H1 (cell line): ENCODE results near the gene ERC1. TPM values are rescaled to one million over a fixed set of nuclear protein-coding genes. Genes with fewer than 3 reads are reported as not detected.

Experiments used
- CTCF ChIA-PET: fragments of 300-600 bp; sonication (Branson Sonifier 250); formaldehyde crosslinking; loops from one replicate; lab custom pipeline; 2021; ENCODE audit not compliant: partially characterized antibody; lab: Charles Lee
- POLR2A ChIA-PET: fragments of 300-600 bp; sonication (Branson Sonifier 250); formaldehyde crosslinking; loops from one replicate; lab custom pipeline; 2021; ENCODE audit warnings: inconsistent platforms; ENCODE audit not compliant: partially characterized antibody; lab: Charles Lee
- DNase-seq, 2 experiments: peaks; one replicate each; pipeline versions ENCODE4 v3.0.0 to v3.0.0-alpha.2; 2010 to 2022; ENCODE audit warnings: low spot score in 2 of 2, low read depth in 1 of 2, mixed read lengths in 1 of 2
- FAIRE-seq: peaks from 2 replicates; lab custom pipeline; 2011; peaks lifted over from hg19 to GRCh38; lab: Jason Lieb, UNC
- H2AFZ ChIP-seq: 2 replicates; pipeline ENCODE4 v1.8.1; 2012; ENCODE audit warnings: low read length, inconsistent platforms
- H2AK5ac ChIP-seq: 2 replicates; pipeline ENCODE4 v1.6.1; 2013; ENCODE audit warnings: low read depth, low read length
- H2BK120ac ChIP-seq: replicated peaks from 2 replicates; pipeline ENCODE3; 2013; ENCODE audit warnings: low read depth, low read length, inconsistent platforms
- H2BK12ac ChIP-seq: 2 replicates; pipeline ENCODE4 v1.6.1; 2013; ENCODE audit warnings: low read depth, low read length
- H2BK15ac ChIP-seq: 2 replicates; pipeline ENCODE4 v1.6.1; 2013; ENCODE audit warnings: low read length
- H2BK20ac ChIP-seq: 2 replicates; pipeline ENCODE4 v1.6.1; 2013; ENCODE audit warnings: low read length
- H2BK5ac ChIP-seq: 2 replicates; pipeline ENCODE4 v1.6.1; 2013; ENCODE audit warnings: low read depth, low read length
- H3K14ac ChIP-seq: 2 replicates; pipeline ENCODE4 v1.6.1; 2013; ENCODE audit warnings: inconsistent platforms; ENCODE audit not compliant: insufficient read length
- H3K18ac ChIP-seq: 2 replicates; pipeline ENCODE4 v1.6.1; 2013; ENCODE audit warnings: low read length; ENCODE audit errors: extremely low read depth
- H3K23ac ChIP-seq: 2 replicates; pipeline ENCODE4 v1.6.1; 2013; ENCODE audit warnings: inconsistent platforms; ENCODE audit not compliant: insufficient read length
- H3K23me2 ChIP-seq: 2 replicates; pipeline ENCODE4 v1.6.1; 2013; ENCODE audit warnings: low read depth, low read length
- H3K27ac ChIP-seq: 2 replicates; pipeline ENCODE4 v1.6.1; 2011; ENCODE audit warnings: low read depth, low read length, inconsistent platforms
- H3K27me3 ChIP-seq, 4 experiments: replicated peaks in 1 of 4; 1 replicate in 1 of 4; 2 replicates in 3 of 4; pipeline versions ENCODE4 v1.6.1 to v1.8.1; 2011 to 2013; ENCODE audit warnings: low read length in 3 of 4, mild to moderate bottlenecking in 3 of 4, inconsistent platforms in 2 of 4, mixed read lengths in 2 of 4, moderate library complexity in 1 of 4; ENCODE audit not compliant: control insufficient read depth in 3 of 4, insufficient read depth in 3 of 4; ENCODE audit errors: extremely low read depth in 1 of 4
- H3K36me3 ChIP-seq, 4 experiments: 2 replicates each; pipeline versions ENCODE4 v1.6.1 to v1.8.1; 2011 to 2013; ENCODE audit warnings: mild to moderate bottlenecking in 4 of 4, low read length in 3 of 4, moderate library complexity in 2 of 4, control low read depth in 1 of 4, inconsistent platforms in 1 of 4; ENCODE audit not compliant: insufficient read depth in 4 of 4, control insufficient read depth in 2 of 4
- H3K4ac ChIP-seq: replicated peaks from 2 replicates; pipeline ENCODE3; 2013; ENCODE audit warnings: low read length, low read depth, mixed read lengths, inconsistent platforms; ENCODE audit not compliant: insufficient read length
- H3K4me1 ChIP-seq, 4 experiments: replicated peaks in 1 of 4; 1 replicate in 1 of 4; 2 replicates in 3 of 4; pipeline versions ENCODE4 v1.6.1 to v1.8.1; 2011 to 2013; ENCODE audit warnings: low read length in 3 of 4, inconsistent platforms in 2 of 4, mixed read lengths in 1 of 4; ENCODE audit not compliant: insufficient read depth in 4 of 4, control insufficient read depth in 3 of 4
- H3K4me2 ChIP-seq, 2 experiments: 2 replicates each; pipeline versions ENCODE4 v1.6.1 to v1.8.1; 2011 to 2013; ENCODE audit warnings: low read depth in 2 of 2, low read length in 2 of 2, control low read depth in 1 of 2, inconsistent platforms in 1 of 2, mild to moderate bottlenecking in 1 of 2; ENCODE audit not compliant: insufficient read depth in 1 of 2
- H3K4me3 ChIP-seq, 4 experiments: fragments of 200-600, 300-600 bp in 1 of 4; sonication (generic), shearing (Covaris generic), sonication (Bioruptor Twin) in 1 of 4; 2 replicates each; pipeline versions ENCODE4 v1.5.1 to v1.8.1; 2011 to 2016; ENCODE audit warnings: low read length in 4 of 4, low read depth in 3 of 4, control low read depth in 2 of 4, inconsistent platforms in 2 of 4, mild to moderate bottlenecking in 2 of 4, mixed read lengths in 1 of 4, moderate library complexity in 1 of 4; ENCODE audit not compliant: insufficient read depth in 2 of 4; ENCODE audit errors: extremely low read depth in 1 of 4
- H3K56ac ChIP-seq: replicated peaks from 2 replicates; pipeline ENCODE3; 2013; ENCODE audit warnings: low read depth, mild to moderate bottlenecking, mixed read lengths, low read length, inconsistent platforms; ENCODE audit not compliant: insufficient read length
- H3K79me1 ChIP-seq: 2 replicates; pipeline ENCODE4 v1.6.1; 2013; ENCODE audit warnings: low read depth, low read length, control low read depth
- H3K79me2 ChIP-seq, 2 experiments: 2 replicates each; pipeline versions ENCODE4 v1.6.1 to v1.8.1; 2012 to 2013; ENCODE audit warnings: low read length in 2 of 2, mild to moderate bottlenecking in 2 of 2, inconsistent platforms in 1 of 2; ENCODE audit not compliant: insufficient read depth in 2 of 2, control insufficient read depth in 1 of 2
- H3K9ac ChIP-seq, 4 experiments: replicated peaks in 1 of 4; 1 replicate in 1 of 4; 2 replicates in 3 of 4; pipeline versions ENCODE4 v1.6.1 to v1.8.1; 2011 to 2013; ENCODE audit warnings: low read depth in 3 of 4, low read length in 3 of 4, control low read depth in 2 of 4, mild to moderate bottlenecking in 2 of 4, moderate library complexity in 2 of 4, inconsistent platforms in 1 of 4; ENCODE audit errors: extremely low read depth in 1 of 4
- H3K9me3 ChIP-seq, 2 experiments: 2 replicates each; pipeline versions ENCODE4 v1.6.1 to v1.8.1; 2012 to 2013; ENCODE audit warnings: mild to moderate bottlenecking in 2 of 2, moderate library complexity in 2 of 2, control low read depth in 1 of 2, inconsistent platforms in 1 of 2, low read depth in 1 of 2, low read length in 1 of 2, mixed read lengths in 1 of 2; ENCODE audit not compliant: insufficient read depth in 2 of 2
- H4K20me1 ChIP-seq, 2 experiments: replicated peaks in 1 of 2; 2 replicates each; pipeline versions ENCODE3 to v1.8.1; 2011 to 2013; ENCODE audit warnings: inconsistent platforms in 2 of 2, low read length in 2 of 2, mild to moderate bottlenecking in 1 of 2; ENCODE audit not compliant: insufficient read depth in 2 of 2, control insufficient read depth in 1 of 2
- H4K5ac ChIP-seq: 2 replicates; pipeline ENCODE4 v1.6.1; 2013; ENCODE audit warnings: low read length, low read depth, mixed read lengths, inconsistent platforms; ENCODE audit not compliant: insufficient read length
- H4K8ac ChIP-seq: 2 replicates; pipeline ENCODE4 v1.8.0; 2013; ENCODE audit warnings: mild to moderate bottlenecking, moderate library complexity, low read length, inconsistent platforms; ENCODE audit not compliant: insufficient read depth; ENCODE audit errors: extremely low read depth
- H4K91ac ChIP-seq: replicated peaks from 2 replicates; pipeline ENCODE3; 2013; ENCODE audit warnings: low read length, mixed read lengths, inconsistent platforms; ENCODE audit not compliant: insufficient read length
- BCL11A ChIP-seq, 2 experiments: IDR thresholded peaks; one replicate each; pipeline ENCODE4 v1.6.1; 2011; ENCODE audit warnings: low read depth in 2 of 2, low read length in 2 of 2, mild to moderate bottlenecking in 2 of 2
- CHD1 ChIP-seq: IDR thresholded peaks from 2 replicates; pipeline ENCODE4 v1.6.1; 2012; ENCODE audit warnings: low read depth, low read length, improper control_type of control experiment
- KDM1A ChIP-seq: fragments of 200-600, 300-600 bp; sonication (generic); IDR thresholded peaks from 2 replicates; pipeline ENCODE4 v1.7.1; 2016; ENCODE audit warnings: mild to moderate bottlenecking, low read length, borderline replicate concordance
- RAD21 ChIP-seq, 2 experiments: IDR thresholded peaks in 1 of 2; conservative IDR thresholded peaks in 1 of 2; 2 replicates each; pipeline ENCODE4 v1.6.1; 2011; ENCODE audit warnings: low read depth in 2 of 2, low read length in 2 of 2, improper control_type of control experiment in 1 of 2, inconsistent platforms in 1 of 2, mild to moderate bottlenecking in 1 of 2, moderate library complexity in 1 of 2
- RFX5 ChIP-seq: IDR thresholded peaks from 2 replicates; pipeline ENCODE4 v1.6.1; 2011; ENCODE audit warnings: low read depth, low read length, improper control_type of control experiment, borderline replicate concordance
- whole genome bisulfite sequencing, 2 experiments: shearing (Covaris generic) in 1 of 2; methylation state at CpG; one replicate each; pipeline versions ENCODE4 v1.1.6 to v1.1.7; 2013 to 2015; ENCODE audit warnings: low lambda C conversion rate in 2 of 2, mixed read lengths in 2 of 2, inconsistent platforms in 1 of 2, low coverage in 1 of 2, missing lambda C conversion rate in 1 of 2; ENCODE audit not compliant: insufficient replicate concordance in 2 of 2, insufficient coverage in 1 of 2, insufficient read length in 1 of 2; ENCODE audit errors: extremely low coverage in 1 of 2, missing lambda C conversion rate in 1 of 2; 5-methylcytosine and 5-hydroxymethylcytosine counted together
- polyA plus RNA-seq, 7 experiments: library from polyadenylated mRNA; depleted of rRNA in 3 of 7; stranded (reverse) in 5 of 7; unstranded in 2 of 7; fragments of >200 nt in 5 of 7; fragments of 200-250 nt in 2 of 7; gene quantifications; 1 replicate in 5 of 7; 2 replicates in 1 of 7; 4 replicates in 1 of 7; pipeline versions ENCODE4 v1.2.1 to v1.2.3, GENCODE V29; 2011 to 2013; ENCODE audit warnings: missing spikeins in 2 of 7, mixed read lengths in 2 of 7
- total RNA-seq: library from RNA; stranded (reverse); fragmentation: NEBNext Ultra II Directional; extraction: Animal tissue kit (Norgen Biotek cat#: 25700); gene quantifications from 2 replicates; pipeline ENCODE4 v1.2.1, GENCODE V29; 2021
- TF ChIP-seq, protein P1 (sequence below): IDR thresholded peaks from 2 replicates; pipeline ENCODE4 v1.6.1; 2012; ENCODE audit warnings: inconsistent platforms
- TF ChIP-seq, protein P2 (sequence below), 3 experiments: IDR thresholded peaks; 1 replicate in 2 of 3; 2 replicates in 1 of 3; pipeline versions ENCODE4 v1.5.1 to v1.6.1; 2011; ENCODE audit warnings: low read length in 3 of 3, mild to moderate bottlenecking in 3 of 3, inconsistent platforms in 2 of 3, low read depth in 1 of 3, moderate library complexity in 1 of 3; ENCODE audit not compliant: insufficient read depth in 1 of 3; ENCODE audit errors: control extremely low read depth in 1 of 3

ERC1 gene
- total and polyA plus RNA-seq, 2 of the 8 experiments (the other 6 are each of a cell fraction or from before 2014, with no cell fraction given), result 7.8 to 45.7 TPM

DNA sequence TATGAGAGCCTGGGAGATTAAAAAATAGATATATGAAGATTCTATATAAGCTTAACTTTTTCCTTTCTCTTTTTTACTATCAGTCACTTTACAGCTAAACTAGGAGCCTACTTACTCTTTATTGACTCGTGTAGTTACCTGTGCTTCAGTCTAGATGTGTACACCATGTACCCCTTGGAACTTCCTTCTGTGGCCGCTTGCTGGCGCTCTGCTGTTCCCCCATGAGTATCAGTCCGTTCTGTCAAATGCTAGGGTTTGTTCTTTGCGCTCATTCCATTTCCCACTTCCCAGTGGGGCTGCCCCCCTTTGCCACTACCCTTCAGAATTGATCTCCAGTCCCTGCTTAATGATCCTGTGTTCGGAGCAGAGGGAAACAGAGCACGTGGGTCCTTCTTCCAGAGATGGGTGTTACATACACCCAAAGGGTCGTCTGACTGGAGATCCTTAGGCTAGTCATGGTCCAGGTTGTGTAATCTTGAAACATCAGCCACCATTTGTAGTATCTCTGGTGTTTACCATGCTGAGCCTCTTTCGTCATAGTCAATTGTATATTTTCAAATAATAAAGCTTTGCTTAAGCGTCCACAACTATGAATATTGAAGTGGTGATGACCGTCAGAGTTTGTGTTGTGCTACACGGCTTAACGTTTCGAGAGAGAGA is 443.4 kb downstream of the ERC1 start:
- no peaks in the 10 kb centered on the region for H3K79me2 ChIP-seq
- H2AK5ac ChIP-seq, result no peak overlapping the region
- H4K20me1 ChIP-seq, result peaks cover 0 to 1% of the 10 kb centered on the region in 2 experiments
- no peak overlapping the region for H3K27ac ChIP-seq
- ChIA-PET CTCF (interaction anchor here (1.0 to 3.6 kb wide), 13 partner anchors 8 to 317 kb away, joined by 3 to 16 read pairs (median 4); no protein-coding TSS in a partner anchor), POLR2A (no interaction called here)
- no peak overlapping the region for H3K23ac ChIP-seq
- H2AFZ ChIP-seq, result no peak overlapping the region
- H2BK20ac ChIP-seq, result no peak overlapping the region
- no peaks in the 10 kb centered on the region for H3K23me2 ChIP-seq
- no peak overlapping the region for H2BK12ac ChIP-seq
- no peak overlapping the region for H4K8ac ChIP-seq
- H3K56ac ChIP-seq, result no peak overlapping the region
- H3K9me3 ChIP-seq, result no peaks in the 10 kb centered on the region
- TF ChIP-seq CHD1, result no peak
- no peak for TF ChIP-seq KDM1A
- TF ChIP-seq, protein P1, sequence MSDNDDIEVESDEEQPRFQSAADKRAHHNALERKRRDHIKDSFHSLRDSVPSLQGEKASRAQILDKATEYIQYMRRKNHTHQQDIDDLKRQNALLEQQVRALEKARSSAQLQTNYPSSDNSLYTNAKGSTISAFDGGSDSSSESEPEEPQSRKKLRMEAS, result no peak
- TF ChIP-seq RAD21 (IDR thresholded peaks at IDR 0.05 in 1 of 2, conservative IDR thresholded peaks at IDR 0.05 in 1 of 2; ENCODE audit: low read depth in 2 of 2, low read length in 2 of 2), result peak; percentile 28 to 44
- TF ChIP-seq BCL11A (IDR thresholded peaks at IDR 0.05; ENCODE audit: low read depth in 2 of 2, low read length in 2 of 2), result no peak
- TF ChIP-seq, protein P2, sequence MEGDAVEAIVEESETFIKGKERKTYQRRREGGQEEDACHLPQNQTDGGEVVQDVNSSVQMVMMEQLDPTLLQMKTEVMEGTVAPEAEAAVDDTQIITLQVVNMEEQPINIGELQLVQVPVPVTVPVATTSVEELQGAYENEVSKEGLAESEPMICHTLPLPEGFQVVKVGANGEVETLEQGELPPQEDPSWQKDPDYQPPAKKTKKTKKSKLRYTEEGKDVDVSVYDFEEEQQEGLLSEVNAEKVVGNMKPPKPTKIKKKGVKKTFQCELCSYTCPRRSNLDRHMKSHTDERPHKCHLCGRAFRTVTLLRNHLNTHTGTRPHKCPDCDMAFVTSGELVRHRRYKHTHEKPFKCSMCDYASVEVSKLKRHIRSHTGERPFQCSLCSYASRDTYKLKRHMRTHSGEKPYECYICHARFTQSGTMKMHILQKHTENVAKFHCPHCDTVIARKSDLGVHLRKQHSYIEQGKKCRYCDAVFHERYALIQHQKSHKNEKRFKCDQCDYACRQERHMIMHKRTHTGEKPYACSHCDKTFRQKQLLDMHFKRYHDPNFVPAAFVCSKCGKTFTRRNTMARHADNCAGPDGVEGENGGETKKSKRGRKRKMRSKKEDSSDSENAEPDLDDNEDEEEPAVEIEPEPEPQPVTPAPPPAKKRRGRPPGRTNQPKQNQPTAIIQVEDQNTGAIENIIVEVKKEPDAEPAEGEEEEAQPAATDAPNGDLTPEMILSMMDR (IDR thresholded peaks at IDR 0.05; ENCODE audit: control extremely low read depth in 1 of 3, insufficient read depth in 1 of 3, low read depth in 1 of 3, low read length in 3 of 3), result peak; percentile 29 to 58 (median 47); a peak in 3 of 4 replicates
- TF ChIP-seq RFX5, result no peak
- TF ChIP-seq, all 59 proteins: peak for 2
- H4K5ac ChIP-seq, result no peak overlapping the region
- no peak overlapping the region for H3K4me2 ChIP-seq
- H3K4me1 ChIP-seq, result no peaks in the 10 kb centered on the region
- H3K4me3 ChIP-seq, result no peak overlapping the region
- no peak overlapping the region for H3K14ac ChIP-seq
- H3K36me3 ChIP-seq, result no peaks in the 10 kb centered on the region; a peak in 1 of 8 replicates
- DNase-seq, result no peak
- WGBS, 2 experiments, result 89% methylated on average over 14 of the region's 14 CpGs; no CpG with 5 or more reads in 1 of the 2 experiments
- H3K27me3 ChIP-seq, result no peaks in the 10 kb centered on the region
- H3K18ac ChIP-seq, result no peak overlapping the region
- no peak overlapping the region for H2BK120ac ChIP-seq
- no peak overlapping the region for H4K91ac ChIP-seq
- H3K79me1 ChIP-seq, result no peaks in the 10 kb centered on the region; the same call in 1 of the 2 replicates
- H2BK5ac ChIP-seq, result no peak overlapping the region
- no peak for FAIRE-seq
- H3K9ac ChIP-seq, result no peak overlapping the region
- H2BK15ac ChIP-seq, result no peak overlapping the region
- no peak overlapping the region for H3K4ac ChIP-seq
